Transverse colon (tissue), 4 donors: Measurements from ENCODE around the gene WWC1. TPM values are rescaled to one million over a fixed set of nuclear protein-coding genes. Genes with fewer than 3 reads are reported as not detected.

ENCODE experiments used
- DNase-seq: peaks from one replicate; pipeline ENCODE4 v3.0.0-alpha.2; 2019
- H3K27ac ChIP-seq, 4 donors: fragments of 200-600 bp; sonication (generic); 2 replicates each; pipeline ENCODE4 v1.5.1; 2016 to 2018; ENCODE audit warnings: inconsistent platforms in 4 of 4
- H3K27me3 ChIP-seq: fragments of 200-600 bp; sonication (generic); 2 replicates; pipeline ENCODE4 v1.5.1; 2017; ENCODE audit warnings: inconsistent platforms
- H3K36me3 ChIP-seq, 4 donors: fragments of 200-600 bp; sonication (generic); 2 replicates each; pipeline ENCODE4 v1.5.1; 2017 to 2019; ENCODE audit warnings: inconsistent platforms in 4 of 4
- H3K4me1 ChIP-seq, 4 donors: fragments of 200-600 bp; sonication (generic); 2 replicates each; pipeline ENCODE4 v1.5.1; 2017 to 2020; ENCODE audit warnings: inconsistent platforms in 4 of 4
- H3K4me3 ChIP-seq, 4 donors: fragments of 200-600 bp; sonication (generic); 1 replicate in 1 of 4; 2 replicates in 3 of 4; pipeline versions ENCODE4 v1.5.1 to v1.6.1; 2017 to 2019; ENCODE audit warnings: inconsistent platforms in 4 of 4
- H3K9me3 ChIP-seq, 2 donors: fragments of 200-600 bp; sonication (generic); 2 replicates each; pipeline ENCODE4 v1.5.1; 2017 to 2019; ENCODE audit warnings: inconsistent platforms in 2 of 2
- CTCF ChIP-seq, 5 experiments: fragments of 200-600 bp in 3 of 5; fragments of 450-650 bp in 2 of 5; sonication (generic) in 3 of 5; IDR thresholded peaks; 1 replicate in 2 of 5; 2 replicates in 3 of 5; pipeline ENCODE4 v1.5.1; 2016 to 2017; ENCODE audit warnings: antibody characterized with exemption in 5 of 5, inconsistent platforms in 3 of 5, mild to moderate bottlenecking in 2 of 5, moderate library complexity in 1 of 5
- EP300 ChIP-seq: sonication (generic); formaldehyde crosslinking; IDR thresholded peaks from one replicate; pipeline ENCODE4 v1.6.1; 2017; ENCODE audit warnings: antibody characterized with exemption, low read depth
- POLR2A ChIP-seq: fragments of 450-650 bp; IDR thresholded peaks from one replicate; pipeline ENCODE4 v1.6.1; 2016; ENCODE audit warnings: antibody characterized with exemption, mild to moderate bottlenecking, moderate library complexity
- POLR2AphosphoS5 ChIP-seq, 3 donors: sonication (generic); formaldehyde crosslinking; IDR thresholded peaks; one replicate each; pipeline ENCODE4 v1.6.1; 2016; ENCODE audit warnings: antibody characterized with exemption in 3 of 3
- WGBS, 2 donors: methylation state at CpG; one replicate each; pipeline ENCODE4 v1.1.5; 2018; ENCODE audit warnings: low coverage in 1 of 2; 5-methylcytosine and 5-hydroxymethylcytosine counted together
- in situ Hi-C, 4 donors: fragments of 200-750 bp; cut with MboI; loops; one replicate each; pipeline versions ENCODE4 v1.15.0 to v1.15.1; 2017; ENCODE audit warnings: low sequenced_read_pairs in 3 of 4, low pct_ligation_motif_present in 1 of 4, low pct_unique_long_range_greater_than_20kb in 1 of 4
- intact Hi-C: fragments of 100-400 bp; cut with DNase I; formaldehyde crosslinking; loops from one replicate; pipeline ENCODE4 v1.15.1; 2023; ENCODE audit warnings: low total_unique reads
- total RNA-seq, 4 donors: library from RNA; depleted of rRNA; stranded (reverse); fragments of >200 nt; gene quantifications; one replicate each; pipeline ENCODE4 v1.1.0, GENCODE V29; 2016

The WWC1 gene
- total RNA-seq, 4 donors from 2014 or later = 10.1 to 34.8 (median 16.8) TPM

GRCh38 chr5:168370831-168371230 lies 79.4 kb downstream of the WWC1 start:
- WGBS, 2 donors = 71 to 85% methylated on average over 4 of the region's 4 CpGs
- TF ChIP-seq CTCF (IDR thresholded peaks at IDR 0.05) (no peak), POLR2AphosphoS5 (IDR thresholded peaks at IDR 0.05) (no peak), EP300 (no peak), POLR2A (no peak)
- DNase-seq = no peak

GRCh38 chr5:168372356-168372946 lies 81.0 kb downstream of the WWC1 start:
- no peaks in the 10 kb centered on the region for H3K9me3 ChIP-seq
- WGBS, 2 donors = 60 to 80% methylated on average over 1 to 2 of the region's 2 CpGs
- intact Hi-C loops = no loop called here
- TF ChIP-seq POLR2AphosphoS5 (IDR thresholded peaks at IDR 0.05) (no peak), EP300 (no peak), POLR2A (no peak), CTCF (IDR thresholded peaks at IDR 0.05) (no peak)
- DNase-seq = no peak
- no peaks in the 10 kb centered on the region for H3K4me1 ChIP-seq
- no peak overlapping the region for H3K27ac ChIP-seq
- H3K4me3 ChIP-seq = no peak overlapping the region
- no peaks in the 10 kb centered on the region for H3K36me3 ChIP-seq
- no peaks in the 10 kb centered on the region for H3K27me3 ChIP-seq
- in situ Hi-C loops = no loop called here

More at GRCh38 chr5:168370831-168371230, 79.4 kb downstream of the WWC1 start:
- Histone ChIP-seq H3K27me3 (no peaks in the 10 kb centered on the region), H3K4me3 (no peak overlapping the region), H3K27ac (no peak overlapping the region), H3K36me3 (no peaks in the 10 kb centered on the region), H3K9me3 (no peaks in the 10 kb centered on the region), H3K4me1 (no peaks in the 10 kb centered on the region)
- intact Hi-C loops = no loop called here
- in situ Hi-C loops = no loop called here

GRCh38 chr5:168374532-168374931 lies 83.1 kb downstream of the WWC1 start:
- H3K9me3 ChIP-seq = no peaks in the 10 kb centered on the region
- no peaks in the 10 kb centered on the region for H3K36me3 ChIP-seq
- intact Hi-C loops (no loop called here), in situ Hi-C loops (no loop called here)
- no peaks in the 10 kb centered on the region for H3K27me3 ChIP-seq
- TF ChIP-seq CTCF (IDR thresholded peaks at IDR 0.05) = no peak
- TF ChIP-seq POLR2A = no peak
- no peak for TF ChIP-seq EP300
- TF ChIP-seq POLR2AphosphoS5 (IDR thresholded peaks at IDR 0.05) = no peak
- no peaks in the 10 kb centered on the region for H3K4me1 ChIP-seq
- WGBS, 2 donors = 88% methylated on average over 4 of the region's 4 CpGs
- no peak overlapping the region for H3K27ac ChIP-seq
- no peak for DNase-seq
- no peak overlapping the region for H3K4me3 ChIP-seq

GRCh38 chr5:168375214-168375613 lies 83.8 kb downstream of the WWC1 start:
- TF ChIP-seq CTCF (IDR thresholded peaks at IDR 0.05) = no peak
- no peak for TF ChIP-seq POLR2A
- TF ChIP-seq EP300 = no peak
- no peak for TF ChIP-seq POLR2AphosphoS5 (IDR thresholded peaks at IDR 0.05)
- in situ Hi-C loops (no loop called here), intact Hi-C loops (no loop called here)
- no peak for DNase-seq
- no peaks in the 10 kb centered on the region for H3K4me1 ChIP-seq
- no peaks in the 10 kb centered on the region for H3K36me3 ChIP-seq
- no peak overlapping the region for H3K4me3 ChIP-seq
- no peaks in the 10 kb centered on the region for H3K9me3 ChIP-seq
- H3K27ac ChIP-seq = no peak overlapping the region
- H3K27me3 ChIP-seq = no peaks in the 10 kb centered on the region
- 89 to 93% methylated on average over 7 of the region's 7 CpGs for WGBS, 2 donors
